NOMO-1 (cell line): ENCODE data around the gene CR1L.
A peak's percentile ranks its signal among the peaks of the same experiment; 100 is the strongest.
"Not testable (repeated sequence)": the region's sequence is repeated elsewhere in the genome, so short reads cannot be mapped to it uniquely, and the experiment has no call there.

Source experiments
- DNase-seq, 2 experiments: peaks; one replicate each; lab custom pipeline; 2025; ENCODE audit not compliant: unreplicated experiment in 2 of 2; lab: John Stamatoyannopoulos, UW

The CR1L gene

GRCh38 chr1:207676153-207676552, 31.2 kb downstream of the CR1L start:
- DNase-seq = no peak

- not testable (repeated sequence) for DNase-seq
These were observed 35.9 kb downstream of the CR1L start for GRCh38 chr1:207680590-207681388.

- DNase-seq = not testable (repeated sequence)
These were observed 38.0 kb downstream of the CR1L start for GRCh38 chr1:207682872-207683434.

- DNase-seq = not testable (repeated sequence)
These were observed 45.6 kb downstream of the CR1L start for GRCh38 chr1:207690551-207690950.

GRCh38 chr1:207691010-207691409, 46.1 kb downstream of the CR1L start:
- no peak for DNase-seq

- peak; percentile 12 to 55 for DNase-seq
These were observed 46.9 kb downstream of the CR1L start for GRCh38 chr1:207691841-207692240.

- DNase-seq = not testable (repeated sequence)
These were observed 47.4 kb downstream of the CR1L start for GRCh38 chr1:207692291-207692690.

- DNase-seq = no peak
These were observed 51.0 kb downstream of the CR1L start for GRCh38 chr1:207695891-207696290.

- peak; percentile 12 to 36 for DNase-seq
These were observed 54.0 kb downstream of the CR1L start for GRCh38 chr1:207698822-207699483.

- no peak for DNase-seq
These were observed 57.4 kb downstream of the CR1L start for GRCh38 chr1:207702317-207702716.

GRCh38 chr1:207703712-207704111, 58.8 kb downstream of the CR1L start:
- no peak for DNase-seq

- not testable (repeated sequence) for DNase-seq
These were observed 63.1 kb downstream of the CR1L start for GRCh38 chr1:207708004-207708403.

- DNase-seq = no peak
These were observed 66.4 kb downstream of the CR1L start for GRCh38 chr1:207711285-207711684.

- DNase-seq = not testable (repeated sequence)
These were observed 67.8 kb downstream of the CR1L start for GRCh38 chr1:207712701-207713100.

- no peak for DNase-seq
These were observed 68.6 kb downstream of the CR1L start for GRCh38 chr1:207713529-207713928.

- no peak for DNase-seq
These were observed 74.3 kb downstream of the CR1L start for GRCh38 chr1:207719234-207719633.

- not testable (repeated sequence) for DNase-seq
These were observed 83.4 kb downstream of the CR1L start for GRCh38 chr1:207728200-207728858.

GRCh38 chr1:207737503-207738157, 92.7 kb downstream of the CR1L start:
- DNase-seq = not testable (repeated sequence)

- not testable (repeated sequence) for DNase-seq
These were observed 93.3 kb downstream of the CR1L start for GRCh38 chr1:207738158-207738659.

GRCh38 chr1:207740207-207740606, 95.3 kb downstream of the CR1L start:
- no peak for DNase-seq
